HG03175 (cell line): Measurements from ENCODE around the gene PNMA6E.

Source experiments
- ATAC-seq: cut with Tn5 transposase; IDR thresholded peaks from one replicate; pipeline ENCODE4 v1.9.1; 2021; ENCODE audit warnings: mild to moderate bottlenecking, moderate library complexity; ENCODE audit not compliant: unreplicated experiment

Gene PNMA6E

GRCh38 chrX:153365670-153366069 is 35.5 kb downstream of the PNMA6E start:
- ATAC-seq: no peak

GRCh38 chrX:153361781-153362397 is 39.3 kb downstream of the PNMA6E start:
- ATAC-seq: no peak

- ATAC-seq: no peak
Observed at GRCh38 chrX:153357877-153358276, 43.3 kb downstream of the PNMA6E start.

- no peak for ATAC-seq
Observed at GRCh38 chrX:153353416-153353815, 47.7 kb downstream of the PNMA6E start.

GRCh38 chrX:153352858-153353257 is 48.3 kb downstream of the PNMA6E start:
- no peak for ATAC-seq

- no peak for ATAC-seq
Observed at GRCh38 chrX:153351981-153352380, 49.2 kb downstream of the PNMA6E start.

- ATAC-seq: no peak
Observed at GRCh38 chrX:153349952-153350351, 51.2 kb downstream of the PNMA6E start.

GRCh38 chrX:153348421-153348820 is 52.7 kb downstream of the PNMA6E start:
- no peak for ATAC-seq

GRCh38 chrX:153347530-153347929 is 53.6 kb downstream of the PNMA6E start:
- ATAC-seq: no peak
